RPMI7951 (cell line): ENCODE measurements around the gene APBB2. TPM values are rescaled to one million over a fixed set of nuclear protein-coding genes. Genes with fewer than 3 reads are reported as not detected.

Source experiments
- total RNA-seq: library from RNA; depleted of rRNA; stranded (reverse); fragments of >200 nt; shearing (Covaris generic); gene quantifications from 2 replicates; pipeline ENCODE4 v1.2.3, GENCODE V29; 2014; rRNA removed

Gene APBB2
- total RNA-seq, 1 experiment from 2014 or later, result 54.3 TPM

Other genes starting within 250 kb of the APBB2 start
- 87.5 and 98.2 TPM in 2 replicates for gene UCHL1, start 42.4 kb upstream of the APBB2 start, total RNA-seq